ENCODE measurements around the gene HAPSTR1. TPM values are rescaled to one million over a fixed set of nuclear protein-coding genes. Genes with fewer than 3 reads are reported as not detected.

The HAPSTR1 gene
- total and polyA plus RNA-seq, 2 experiments from 2014 or later: 21.4 to 69.0 TPM

- no peaks in the 10 kb centered on the region for H3K36me3 ChIP-seq (replicated peaks; ENCODE audit: insufficient read depth, low read depth)
- H3K79me2 ChIP-seq: no peaks in the 10 kb centered on the region
- no peaks in the 10 kb centered on the region for H3K9me2 ChIP-seq (replicated peaks; ENCODE audit: insufficient read depth)
- no peak for DNase-seq (ENCODE audit: low spot score)
- no peak overlapping the region for H3K4me2 ChIP-seq
- no peak overlapping the region for H3K27ac ChIP-seq
- H3K27me3 ChIP-seq: no peaks in the 10 kb centered on the region
- TF ChIP-seq EZH2phosphoT487 (IDR thresholded peaks at IDR 0.05; ENCODE audit: low read depth, severe bottlenecking, unreplicated experiment) (no peak), EZH2 (IDR thresholded peaks at IDR 0.05; ENCODE audit: borderline replicate concordance) (no peak), CTCF (IDR thresholded peaks at IDR 0.05; ENCODE audit: poor library complexity) (no peak)
- peaks cover 10% of the 10 kb centered on the region for H3K4me1 ChIP-seq (ENCODE audit: insufficient read depth)
- H3K4me3 ChIP-seq: no peak overlapping the region
- H3K9me3 ChIP-seq (ENCODE audit: low read depth): no peaks in the 10 kb centered on the region
- no peak overlapping the region for H2AFZ ChIP-seq
- H4K20me1 ChIP-seq (ENCODE audit: insufficient read depth, poor library complexity, severe bottlenecking): no peaks in the 10 kb centered on the region
- 100% methylated on average over 1 of the region's 1 CpG for WGBS (ENCODE audit: low lambda C conversion rate, missing lambda C conversion rate)
Observed at GRCh38 chr16:9046667-9047055, 44.8 kb upstream of the HAPSTR1 start.

GRCh38 chr16:9047689-9048301 lies 43.6 kb upstream of the HAPSTR1 start:
- Histone ChIP-seq H3K27ac (peak overlapping the region; percentile 72), H3K4me2 (no peak overlapping the region), H3K9me2 (replicated peaks; ENCODE audit: insufficient read depth) (no peaks in the 10 kb centered on the region), H3K36me3 (replicated peaks; ENCODE audit: insufficient read depth, low read depth) (no peaks in the 10 kb centered on the region), H3K27me3 (no peaks in the 10 kb centered on the region), H3K9me3 (ENCODE audit: low read depth) (no peaks in the 10 kb centered on the region), H4K20me1 (ENCODE audit: insufficient read depth, poor library complexity, severe bottlenecking) (no peaks in the 10 kb centered on the region), H3K4me1 (ENCODE audit: insufficient read depth) (peaks cover 10% of the 10 kb centered on the region), H2AFZ (no peak overlapping the region), H3K4me3 (no peak overlapping the region), H3K79me2 (no peaks in the 10 kb centered on the region)
- TF ChIP-seq CTCF (IDR thresholded peaks at IDR 0.05; ENCODE audit: poor library complexity): no peak
- TF ChIP-seq EZH2phosphoT487 (IDR thresholded peaks at IDR 0.05; ENCODE audit: low read depth, severe bottlenecking, unreplicated experiment): no peak
- no peak for TF ChIP-seq EZH2 (IDR thresholded peaks at IDR 0.05; ENCODE audit: borderline replicate concordance)
- peak; percentile 96 for DNase-seq (ENCODE audit: low spot score)
- 32% methylated on average over 7 of the region's 7 CpGs for WGBS (ENCODE audit: low lambda C conversion rate, missing lambda C conversion rate)

- TF ChIP-seq EZH2phosphoT487 (IDR thresholded peaks at IDR 0.05; ENCODE audit: low read depth, severe bottlenecking, unreplicated experiment) (no peak), CTCF (IDR thresholded peaks at IDR 0.05; ENCODE audit: poor library complexity) (no peak), EZH2 (IDR thresholded peaks at IDR 0.05; ENCODE audit: borderline replicate concordance) (no peak)
- H4K20me1 ChIP-seq (ENCODE audit: insufficient read depth, poor library complexity, severe bottlenecking): no peaks in the 10 kb centered on the region
- H3K4me3 ChIP-seq: no peak overlapping the region
Observed at GRCh38 chr16:9048302-9048700, 43.1 kb upstream of the HAPSTR1 start.

More at GRCh38 chr16:9048302-9048700, 43.1 kb upstream of the HAPSTR1 start:
- 82% methylated on average over 4 of the region's 4 CpGs for WGBS (ENCODE audit: low lambda C conversion rate, missing lambda C conversion rate)
- no peaks in the 10 kb centered on the region for H3K9me3 ChIP-seq (ENCODE audit: low read depth)
- no peaks in the 10 kb centered on the region for H3K36me3 ChIP-seq (replicated peaks; ENCODE audit: insufficient read depth, low read depth)
- no peaks in the 10 kb centered on the region for H3K27me3 ChIP-seq
- H2AFZ ChIP-seq: no peak overlapping the region
- H3K27ac ChIP-seq: peak overlapping the region; percentile 72
- no peak for DNase-seq (ENCODE audit: low spot score)
- H3K4me2 ChIP-seq: no peak overlapping the region
- peaks cover 10% of the 10 kb centered on the region for H3K4me1 ChIP-seq (ENCODE audit: insufficient read depth)
- H3K9me2 ChIP-seq (replicated peaks; ENCODE audit: insufficient read depth): no peaks in the 10 kb centered on the region
- no peaks in the 10 kb centered on the region for H3K79me2 ChIP-seq
